SK-N-SH (cell line): ENCODE measurements around the gene PKNOX2. TPM values are rescaled to one million over a fixed set of nuclear protein-coding genes. Genes with fewer than 3 reads are reported as not detected.

Source experiments
- CTCF ChIA-PET: fragments of 300-600, 350-600 bp; formaldehyde crosslinking; extraction: SDS; loops from one replicate; lab custom pipeline; 2021; lab: Yijun Ruan, JAX
- POLR2A ChIA-PET: fragments of 350-600 bp; sonication (Branson Sonifier 250); formaldehyde crosslinking; extraction: SDS; loops from one replicate; lab custom pipeline; 2020; ENCODE audit warnings: antibody characterized with exemption, inconsistent platforms; lab: Yijun Ruan, JAX
- DNase-seq: peaks from one replicate; pipeline ENCODE4 v3.0.0; 2012
- H2AFZ ChIP-seq: fragments of 200-600 bp; sonication (generic); 2 replicates; pipeline ENCODE4 v1.8.1; 2016; ENCODE audit warnings: antibody characterized with exemption, mild to moderate bottlenecking, low read depth
- H3F3A ChIP-seq: fragments of 200-600 bp; sonication (generic); replicated peaks from 2 replicates; pipeline ENCODE3; 2016; ENCODE audit warnings: antibody characterized with exemption, mild to moderate bottlenecking; ENCODE audit not compliant: insufficient read depth
- H3K27ac ChIP-seq, 2 experiments: fragments of 200-500 bp in 1 of 2; fragments of 200-600 bp in 1 of 2; sonication (Bioruptor generic) in 1 of 2; sonication (generic), shearing (Covaris generic) in 1 of 2; 2 replicates each; pipeline versions ENCODE4 v1.5.1 to v1.6.1; 2014 to 2016; ENCODE audit warnings: low read depth in 2 of 2, inconsistent platforms in 1 of 2, low read length in 1 of 2, mild to moderate bottlenecking in 1 of 2, mixed read lengths in 1 of 2
- H3K27me3 ChIP-seq: fragments of 200-600 bp; sonication (generic), shearing (Covaris generic); 2 replicates; pipeline ENCODE4 v1.6.1; 2016; ENCODE audit warnings: mixed run types; ENCODE audit not compliant: insufficient read depth
- H3K36me3 ChIP-seq, 2 experiments: fragments of 200-500 bp in 1 of 2; fragments of 200-600 bp in 1 of 2; sonication (Bioruptor generic) in 1 of 2; sonication (generic) in 1 of 2; replicated peaks in 1 of 2; 2 replicates each; pipeline versions ENCODE3 to v1.5.1; 2014 to 2016; ENCODE audit warnings: low read length in 1 of 2, mild to moderate bottlenecking in 1 of 2; ENCODE audit not compliant: insufficient read depth in 2 of 2, control insufficient read depth in 1 of 2
- H3K4me1 ChIP-seq, 2 experiments: fragments of 200-500 bp in 1 of 2; fragments of 200-600 bp in 1 of 2; sonication (Bioruptor generic) in 1 of 2; sonication (generic), shearing (Covaris generic) in 1 of 2; 2 replicates each; pipeline versions ENCODE4 v1.5.1 to v1.6.1; 2014 to 2016; ENCODE audit warnings: low read depth in 1 of 2, low read length in 1 of 2, mixed run types in 1 of 2; ENCODE audit not compliant: insufficient read depth in 2 of 2, control insufficient read depth in 1 of 2
- H3K4me2 ChIP-seq: fragments of 200-600 bp; sonication (generic), shearing (Covaris generic); 2 replicates; pipeline ENCODE4 v1.6.1; 2017; ENCODE audit warnings: mixed run types
- H3K4me3 ChIP-seq, 2 experiments: fragments of 200-500 bp in 1 of 2; fragments of 200-600 bp in 1 of 2; sonication (Bioruptor generic) in 1 of 2; sonication (generic), shearing (Covaris generic) in 1 of 2; 2 replicates each; pipeline versions ENCODE4 v1.5.1 to v1.8.1; 2014 to 2016; ENCODE audit warnings: low read depth in 2 of 2, inconsistent platforms in 1 of 2, low read length in 1 of 2, mild to moderate bottlenecking in 1 of 2, mixed read lengths in 1 of 2, moderate library complexity in 1 of 2
- H3K79me2 ChIP-seq: fragments of 200-600 bp; sonication (generic); 2 replicates; pipeline ENCODE4 v1.8.1; 2017; ENCODE audit warnings: mild to moderate bottlenecking; ENCODE audit not compliant: insufficient read depth
- H3K9ac ChIP-seq: fragments of 200-600 bp; sonication (generic); 2 replicates; pipeline ENCODE4 v1.6.1; 2017; ENCODE audit warnings: mixed run types
- H3K9me2 ChIP-seq: fragments of 200-600 bp; sonication (generic); 2 replicates; pipeline ENCODE4 v1.6.1; 2017; ENCODE audit warnings: mixed run types
- H3K9me3 ChIP-seq: fragments of 200-600 bp; sonication (generic); 2 replicates; pipeline ENCODE4 v1.6.1; 2017; ENCODE audit warnings: mixed run types, mild to moderate bottlenecking, moderate library complexity
- H4K20me1 ChIP-seq: fragments of 200-600 bp; sonication (generic); 2 replicates; pipeline ENCODE4 v1.6.1; 2017; ENCODE audit warnings: mild to moderate bottlenecking, mixed run types; ENCODE audit not compliant: insufficient read depth
- CHD2 ChIP-seq: fragments of 150-350 bp; IDR thresholded peaks from 2 replicates; pipeline ENCODE4 v1.6.1; 2018; ENCODE audit warnings: low read length; ENCODE audit not compliant: partially characterized antibody
- ELF1 ChIP-seq: IDR thresholded peaks from 2 replicates; pipeline ENCODE4 v1.4.0; 2012
- EP300 ChIP-seq, 2 experiments: IDR thresholded peaks; 2 replicates each; pipeline versions ENCODE4 v1.4.0 to v1.6.1; 2012; ENCODE audit warnings: borderline replicate concordance in 1 of 2, low read depth in 1 of 2, low read length in 1 of 2
- FOSL2 ChIP-seq: IDR thresholded peaks from 2 replicates; pipeline ENCODE4 v1.4.0; 2012; ENCODE audit warnings: low read depth, mild to moderate bottlenecking, moderate library complexity, borderline replicate concordance
- FOXJ3 ChIP-seq: sonication (generic); formaldehyde crosslinking; IDR thresholded peaks from 2 replicates; pipeline ENCODE4 v1.5.1; 2020; ENCODE audit warnings: mild to moderate bottlenecking, missing genetic modification reagents
- FOXM1 ChIP-seq: IDR thresholded peaks from 2 replicates; pipeline ENCODE4 v1.4.0; 2012; ENCODE audit warnings: low read depth, mild to moderate bottlenecking
- GABPA ChIP-seq: IDR thresholded peaks from 2 replicates; pipeline ENCODE4 v1.4.0; 2012; ENCODE audit warnings: low read depth, mild to moderate bottlenecking
- GATA2 ChIP-seq: sonication (generic); formaldehyde crosslinking; IDR thresholded peaks from 2 replicates; pipeline ENCODE4 v1.5.0; 2020; ENCODE audit warnings: mild to moderate bottlenecking, missing genetic modification reagents
- JUND ChIP-seq: IDR thresholded peaks from 2 replicates; pipeline ENCODE4 v1.4.0; 2012
- POLR2AphosphoS5 ChIP-seq: IDR thresholded peaks from 2 replicates; pipeline ENCODE4 v1.6.1; 2012; ENCODE audit warnings: low read depth, low read length
- RAD21 ChIP-seq: IDR thresholded peaks from 2 replicates; pipeline ENCODE4 v1.6.1; 2012; ENCODE audit warnings: mild to moderate bottlenecking, low read length
- RCOR1 ChIP-seq: fragments of 150-350 bp; IDR thresholded peaks from 2 replicates; pipeline ENCODE4 v1.6.1; 2017; ENCODE audit warnings: antibody characterized with exemption, low read length
- RXRA ChIP-seq: IDR thresholded peaks from 2 replicates; pipeline ENCODE4 v1.4.0; 2012; ENCODE audit warnings: low read depth, mild to moderate bottlenecking, borderline replicate concordance
- SMC3 ChIP-seq: IDR thresholded peaks from 2 replicates; pipeline ENCODE4 v1.6.1; 2012; ENCODE audit warnings: low read depth, low read length, improper control_type of control experiment
- TAF1 ChIP-seq: IDR thresholded peaks from 2 replicates; pipeline ENCODE4 v1.6.1; 2012; ENCODE audit warnings: low read depth, mild to moderate bottlenecking, low read length, moderate library complexity, borderline replicate concordance
- TEAD4 ChIP-seq: IDR thresholded peaks from 2 replicates; pipeline ENCODE4 v1.4.0; 2012; ENCODE audit warnings: mild to moderate bottlenecking, borderline replicate concordance; ENCODE audit not compliant: insufficient read depth
- YY1 ChIP-seq: IDR thresholded peaks from 2 replicates; pipeline ENCODE4 v1.4.0; 2012; ENCODE audit warnings: low read depth, mild to moderate bottlenecking
- WGBS: methylation state at CpG from one replicate; pipeline ENCODE4 v1.1.6; 2017; ENCODE audit warnings: low lambda C conversion rate; 5-methylcytosine and 5-hydroxymethylcytosine counted together
- polyA plus RNA-seq, 3 experiments: library from polyadenylated mRNA; depleted of rRNA; stranded (reverse); fragments of >200 nt; gene quantifications; 2 replicates each; pipeline ENCODE4 v1.2.3, GENCODE V29; 2012
- TF ChIP-seq, protein P1 (sequence below): IDR thresholded peaks from 2 replicates; pipeline ENCODE4; 2012
- TF ChIP-seq, protein P2 (sequence below): fragments of 150-350 bp; IDR thresholded peaks from 2 replicates; pipeline ENCODE4 v1.6.1; 2017; ENCODE audit warnings: antibody characterized with exemption, low read length, low read depth, borderline replicate concordance
- TF ChIP-seq, protein P3 (sequence below): IDR thresholded peaks from 2 replicates; pipeline ENCODE4 v1.4.0; 2012; ENCODE audit warnings: low read depth, borderline replicate concordance
- TF ChIP-seq, protein P4 (sequence below): IDR thresholded peaks from 2 replicates; pipeline ENCODE4 v1.4.0; 2012; ENCODE audit warnings: low read depth

PKNOX2 gene
- polyA plus RNA-seq, 1 of the 3 experiments (the other 2 are of a cell fraction), result 0.02 TPM

DNA sequence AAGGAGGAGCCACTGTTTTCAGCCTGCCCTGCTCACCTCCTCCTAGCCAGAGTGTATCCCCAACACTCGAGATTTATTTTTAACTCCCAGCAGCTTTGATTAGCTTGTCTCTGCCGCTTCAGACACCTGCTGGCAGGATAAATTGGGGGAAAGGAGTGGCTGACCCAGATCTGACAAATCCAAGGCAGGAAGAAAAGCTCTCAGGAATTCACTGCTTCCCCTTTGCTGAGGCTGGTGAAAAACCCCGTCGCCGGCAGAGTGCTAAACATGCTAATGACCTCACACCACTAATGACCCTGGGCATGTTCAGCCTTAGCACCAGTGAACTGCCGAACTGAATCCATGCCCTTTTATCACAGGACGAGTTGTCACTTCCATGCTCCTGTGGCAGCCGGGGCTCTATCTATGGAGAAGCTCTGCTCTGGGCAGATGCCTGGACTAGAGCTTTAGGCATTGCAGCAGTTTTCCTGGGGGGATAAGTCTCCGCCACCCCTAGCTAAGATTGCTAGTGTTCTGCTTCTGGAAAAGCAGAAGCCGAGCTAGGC is 279.3 kb downstream of the PKNOX2 start (continued):
- TF ChIP-seq EP300 (IDR thresholded peaks at IDR 0.05; ENCODE audit: borderline replicate concordance in 1 of 2, low read depth in 1 of 2, low read length in 1 of 2), result no peak
- TF ChIP-seq, protein P1, sequence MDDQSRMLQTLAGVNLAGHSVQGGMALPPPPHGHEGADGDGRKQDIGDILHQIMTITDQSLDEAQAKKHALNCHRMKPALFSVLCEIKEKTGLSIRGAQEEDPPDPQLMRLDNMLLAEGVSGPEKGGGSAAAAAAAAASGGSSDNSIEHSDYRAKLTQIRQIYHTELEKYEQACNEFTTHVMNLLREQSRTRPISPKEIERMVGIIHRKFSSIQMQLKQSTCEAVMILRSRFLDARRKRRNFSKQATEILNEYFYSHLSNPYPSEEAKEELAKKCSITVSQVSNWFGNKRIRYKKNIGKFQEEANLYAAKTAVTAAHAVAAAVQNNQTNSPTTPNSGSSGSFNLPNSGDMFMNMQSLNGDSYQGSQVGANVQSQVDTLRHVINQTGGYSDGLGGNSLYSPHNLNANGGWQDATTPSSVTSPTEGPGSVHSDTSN, result no peak
- TF ChIP-seq RCOR1, result no peak
- no peak for TF ChIP-seq FOXM1
- no peak for TF ChIP-seq GABPA

DNA sequence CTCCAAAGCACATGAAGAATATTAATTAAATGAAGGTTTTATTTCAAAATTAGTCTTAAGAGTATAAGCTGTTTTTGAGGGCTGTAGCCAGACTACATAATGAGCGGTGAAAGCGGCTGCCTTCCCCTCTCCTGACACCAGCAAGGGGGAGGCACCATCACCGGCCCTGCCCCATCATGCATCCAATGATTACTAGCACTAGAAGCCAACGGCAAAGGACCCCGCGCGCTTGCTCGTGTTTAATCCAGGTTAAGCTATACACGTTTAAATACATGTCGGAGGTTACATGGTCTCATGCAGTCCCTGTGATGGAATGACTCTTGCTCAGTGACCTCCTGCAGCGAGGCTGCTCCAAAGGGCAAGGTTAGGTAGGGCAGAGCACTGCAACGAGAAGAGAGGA is 281.2 kb downstream of the PKNOX2 start:
- DNase-seq, result no peak
- no peak overlapping the region for H3K27ac ChIP-seq
- H2AFZ ChIP-seq, result no peak overlapping the region
- TF ChIP-seq FOXJ3 (CRISPR knock-in tag) (no peak), RCOR1 (no peak), SMC3 (no peak), TEAD4 (no peak), FOSL2 (no peak), POLR2AphosphoS5 (no peak), TAF1 (no peak)
- TF ChIP-seq, protein P2, sequence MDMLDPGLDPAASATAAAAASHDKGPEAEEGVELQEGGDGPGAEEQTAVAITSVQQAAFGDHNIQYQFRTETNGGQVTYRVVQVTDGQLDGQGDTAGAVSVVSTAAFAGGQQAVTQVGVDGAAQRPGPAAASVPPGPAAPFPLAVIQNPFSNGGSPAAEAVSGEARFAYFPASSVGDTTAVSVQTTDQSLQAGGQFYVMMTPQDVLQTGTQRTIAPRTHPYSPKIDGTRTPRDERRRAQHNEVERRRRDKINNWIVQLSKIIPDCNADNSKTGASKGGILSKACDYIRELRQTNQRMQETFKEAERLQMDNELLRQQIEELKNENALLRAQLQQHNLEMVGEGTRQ, result no peak
- no peaks in the 10 kb centered on the region for H3K9me3 ChIP-seq
- no peaks in the 10 kb centered on the region for H4K20me1 ChIP-seq
- H3K9ac ChIP-seq, result no peak overlapping the region
- H3K9me2 ChIP-seq, result no peaks in the 10 kb centered on the region
- H3K36me3 ChIP-seq, result no peaks in the 10 kb centered on the region
- WGBS, result 86% methylated on average over 12 of the region's 12 CpGs
- CTCF ChIA-PET, result no interaction called here
- no peaks in the 10 kb centered on the region for H3K27me3 ChIP-seq
- no peaks in the 10 kb centered on the region for H3F3A ChIP-seq
- no peaks in the 10 kb centered on the region for H3K79me2 ChIP-seq
- POLR2A ChIA-PET, result no interaction called here
- H3K4me3 ChIP-seq, result no peak overlapping the region
- no peak overlapping the region for H3K4me2 ChIP-seq
- H3K4me1 ChIP-seq, result peaks cover 0 to 14% of the 10 kb centered on the region in 2 experiments; a peak in 1 of 4 replicates

DNA sequence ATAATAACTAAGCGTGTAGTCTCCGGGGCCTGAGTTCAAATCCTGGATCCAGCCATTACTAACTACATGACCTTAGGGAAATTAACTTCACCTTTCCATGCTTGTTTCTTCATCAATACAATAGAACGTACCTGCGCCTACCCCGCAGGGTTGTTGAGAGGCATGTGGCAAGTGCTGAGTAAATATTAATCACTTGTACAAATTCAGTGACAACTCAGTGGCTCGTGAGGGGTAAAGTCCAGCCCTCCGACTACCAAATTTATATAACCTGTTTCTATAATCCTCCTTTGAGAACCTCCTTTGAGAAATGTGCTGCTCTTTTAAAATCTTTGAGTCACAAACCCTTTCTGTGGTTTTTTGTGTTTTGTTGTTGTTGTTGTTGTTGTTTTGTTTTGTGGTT is 281.7 kb downstream of the PKNOX2 start:
- H3K36me3 ChIP-seq, result no peaks in the 10 kb centered on the region
- H3K9ac ChIP-seq, result no peak overlapping the region
- H3K4me2 ChIP-seq, result no peak overlapping the region
- no peaks in the 10 kb centered on the region for H4K20me1 ChIP-seq
- H3K4me1 ChIP-seq, result peaks cover 3 to 14% of the 10 kb centered on the region in 2 experiments; a peak in 2 of 4 replicates
- no peak overlapping the region for H3K27ac ChIP-seq
- no peaks in the 10 kb centered on the region for H3K79me2 ChIP-seq
- POLR2A ChIA-PET, result no interaction called here
- no peak for DNase-seq
- H3K4me3 ChIP-seq, result no peak overlapping the region
- H2AFZ ChIP-seq, result no peak overlapping the region
- H3K27me3 ChIP-seq, result no peaks in the 10 kb centered on the region
- no peaks in the 10 kb centered on the region for H3K9me3 ChIP-seq
- WGBS, result 76% methylated on average over 7 of the region's 7 CpGs
- no peaks in the 10 kb centered on the region for H3K9me2 ChIP-seq
- H3F3A ChIP-seq, result no peaks in the 10 kb centered on the region
- CTCF ChIA-PET, result no interaction called here
- TF ChIP-seq YY1, result no peak
- TF ChIP-seq TAF1, result no peak
- no peak for TF ChIP-seq TEAD4
- TF ChIP-seq, protein P1, result no peak
- TF ChIP-seq, protein P3, sequence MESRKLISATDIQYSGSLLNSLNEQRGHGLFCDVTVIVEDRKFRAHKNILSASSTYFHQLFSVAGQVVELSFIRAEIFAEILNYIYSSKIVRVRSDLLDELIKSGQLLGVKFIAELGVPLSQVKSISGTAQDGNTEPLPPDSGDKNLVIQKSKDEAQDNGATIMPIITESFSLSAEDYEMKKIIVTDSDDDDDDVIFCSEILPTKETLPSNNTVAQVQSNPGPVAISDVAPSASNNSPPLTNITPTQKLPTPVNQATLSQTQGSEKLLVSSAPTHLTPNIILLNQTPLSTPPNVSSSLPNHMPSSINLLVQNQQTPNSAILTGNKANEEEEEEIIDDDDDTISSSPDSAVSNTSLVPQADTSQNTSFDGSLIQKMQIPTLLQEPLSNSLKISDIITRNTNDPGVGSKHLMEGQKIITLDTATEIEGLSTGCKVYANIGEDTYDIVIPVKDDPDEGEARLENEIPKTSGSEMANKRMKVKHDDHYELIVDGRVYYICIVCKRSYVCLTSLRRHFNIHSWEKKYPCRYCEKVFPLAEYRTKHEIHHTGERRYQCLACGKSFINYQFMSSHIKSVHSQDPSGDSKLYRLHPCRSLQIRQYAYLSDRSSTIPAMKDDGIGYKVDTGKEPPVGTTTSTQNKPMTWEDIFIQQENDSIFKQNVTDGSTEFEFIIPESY, result no peak
- TF ChIP-seq CHD2, result no peak
- TF ChIP-seq SMC3, result no peak
- TF ChIP-seq RXRA, result no peak
- TF ChIP-seq ELF1, result no peak
- TF ChIP-seq RAD21, result no peak
- no peak for TF ChIP-seq GATA2 (CRISPR knock-in tag)
- no peak for TF ChIP-seq POLR2AphosphoS5
- TF ChIP-seq JUND, result no peak
- no peak for TF ChIP-seq FOXM1
- TF ChIP-seq, protein P4, sequence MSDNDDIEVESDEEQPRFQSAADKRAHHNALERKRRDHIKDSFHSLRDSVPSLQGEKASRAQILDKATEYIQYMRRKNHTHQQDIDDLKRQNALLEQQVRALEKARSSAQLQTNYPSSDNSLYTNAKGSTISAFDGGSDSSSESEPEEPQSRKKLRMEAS, result no peak
- no peak for TF ChIP-seq EP300 (IDR thresholded peaks at IDR 0.05; ENCODE audit: borderline replicate concordance in 1 of 2, low read depth in 1 of 2, low read length in 1 of 2)
